Lower lobe of right lung (tissue), 2 donors: Measurements from ENCODE around the gene OR1K1. TPM values are rescaled to one million over a fixed set of nuclear protein-coding genes. Genes with fewer than 3 reads are reported as not detected.

Experiments used
- ATAC-seq, 2 donors: fragments of 200-7000 bp; cut with Tn5 transposase; one replicate each; pipeline ENCODE4 v1.9.1; 2020 to 2022; ENCODE audit warnings: mild to moderate bottlenecking in 2 of 2, moderate library complexity in 2 of 2
- DNase-seq: peaks from one replicate; pipeline ENCODE4 v3.0.0-alpha.2; 2020
- H3K27ac ChIP-seq: fragments of 200-600 bp; one replicate; pipeline ENCODE4 v1.8.0; 2022
- H3K27me3 ChIP-seq: fragments of 200-600 bp; one replicate; pipeline ENCODE4 v1.8.0; 2022; ENCODE audit warnings: low read depth
- H3K36me3 ChIP-seq: fragments of 200-600 bp; one replicate; pipeline ENCODE4 v1.8.0; 2022; ENCODE audit warnings: mild to moderate bottlenecking
- H3K4me1 ChIP-seq: fragments of 200-600 bp; one replicate; pipeline ENCODE4 v1.8.0; 2022
- H3K4me3 ChIP-seq: fragments of 200-600 bp; one replicate; pipeline ENCODE4 v1.8.0; 2022; ENCODE audit warnings: mild to moderate bottlenecking
- H3K9me3 ChIP-seq: fragments of 200-600 bp; one replicate; pipeline ENCODE4 v1.8.0; 2022
- CTCF ChIP-seq: fragments of 200-600 bp; IDR thresholded peaks from one replicate; pipeline ENCODE4 v1.8.0; 2022; ENCODE audit warnings: antibody characterized with exemption, mild to moderate bottlenecking
- intact Hi-C: fragments of 100-400 bp; cut with DNase I; formaldehyde crosslinking; loops from one replicate; pipeline ENCODE4 v1.11.0; 2022
- long read RNA-seq: library from polyadenylated mRNA; unstranded; transcript quantifications from one replicate; pipeline ENCODE4 v2.0.0, GENCODE V29; 2021
- total RNA-seq: library from RNA; stranded (reverse); fragmentation: NEBNext Ultra II Directional; extraction: Animal tissue kit (Norgen Biotek cat#: 25700); gene quantifications from one replicate; pipeline ENCODE4 v1.2.1, GENCODE V29; 2021
- donor health status: DM: no; HTN: yes; CAD: no; lungs with severe emphysema.

The OR1K1 gene
- total RNA-seq: not detected
- long read RNA-seq: 0 reads

GRCh38 chr9:122800066-122801060 lies at the start of gene OR1K1:
Gene OR1K1 (plus strand): TSS chr9:122800123. CDS start chr9:122800123, 0 bp downstream.
- peak in 1 of 2 donors; percentile 27 for ATAC-seq
- no peak for TF ChIP-seq CTCF
- Histone ChIP-seq H3K27me3 (no peaks in the 10 kb centered on the region), H3K4me1 (no peaks in the 10 kb centered on the region), H3K36me3 (no peaks in the 10 kb centered on the region), H3K4me3 (no peak within 1 kb of the TSS), H3K9me3 (no peaks in the 10 kb centered on the region), H3K27ac (no peak within 1 kb of the TSS)
- no peak for DNase-seq
- intact Hi-C loops: no loop called here

GRCh38 chr9:122754825-122755224 lies 45.1 kb upstream of the OR1K1 start:
- ATAC-seq: no peak
- intact Hi-C loops: no loop called here

GRCh38 chr9:122767817-122768216 lies 32.1 kb upstream of the OR1K1 start:
- Histone ChIP-seq H3K27me3 (no peaks in the 10 kb centered on the region), H3K27ac (no peak overlapping the region), H3K9me3 (peaks cover 25% of the 10 kb centered on the region), H3K36me3 (no peaks in the 10 kb centered on the region), H3K4me3 (no peak overlapping the region), H3K4me1 (no peaks in the 10 kb centered on the region)
- intact Hi-C loops: no loop called here
- ATAC-seq: no peak
- no peak for DNase-seq
- no peak for TF ChIP-seq CTCF

More at GRCh38 chr9:122754825-122755224, 45.1 kb upstream of the OR1K1 start:
- Histone ChIP-seq H3K36me3 (no peaks in the 10 kb centered on the region), H3K9me3 (peaks cover 12% of the 10 kb centered on the region), H3K4me3 (no peak overlapping the region), H3K27ac (no peak overlapping the region), H3K27me3 (no peaks in the 10 kb centered on the region), H3K4me1 (no peaks in the 10 kb centered on the region)
- DNase-seq: no peak
- no peak for TF ChIP-seq CTCF

- Histone ChIP-seq H3K4me3 (no peak overlapping the region), H3K27me3 (no peaks in the 10 kb centered on the region), H3K36me3 (no peaks in the 10 kb centered on the region), H3K4me1 (no peaks in the 10 kb centered on the region), H3K27ac (no peak overlapping the region), H3K9me3 (peaks cover 12% of the 10 kb centered on the region)
- TF ChIP-seq CTCF: no peak
- intact Hi-C loops: no loop called here
- no peak for DNase-seq
- no peak for ATAC-seq
Measured at GRCh38 chr9:122777052-122777451, 22.9 kb upstream of the OR1K1 start.

- ATAC-seq (no peak), DNase-seq (no peak)
- Histone ChIP-seq H3K27ac (no peak overlapping the region), H3K36me3 (no peaks in the 10 kb centered on the region), H3K4me3 (no peak overlapping the region), H3K4me1 (no peaks in the 10 kb centered on the region), H3K9me3 (peaks cover 6% of the 10 kb centered on the region), H3K27me3 (no peaks in the 10 kb centered on the region)
- no peak for TF ChIP-seq CTCF
- intact Hi-C loops: no loop called here
Measured at GRCh38 chr9:122777935-122778627, 21.8 kb upstream of the OR1K1 start.
